ENCODE results near the gene SCAF1. TPM values are rescaled to one million over a fixed set of nuclear protein-coding genes. Genes with fewer than 3 reads are reported as not detected.
A peak's percentile ranks its signal among the peaks of the same experiment; 100 is the strongest.

Gene SCAF1
- total and polyA plus RNA-seq, 10 of the 15 experiments (the other 5 are each of a cell fraction or from before 2014, with no cell fraction given) = 0.18 to 77.0 (median 5.3) TPM

DNA sequence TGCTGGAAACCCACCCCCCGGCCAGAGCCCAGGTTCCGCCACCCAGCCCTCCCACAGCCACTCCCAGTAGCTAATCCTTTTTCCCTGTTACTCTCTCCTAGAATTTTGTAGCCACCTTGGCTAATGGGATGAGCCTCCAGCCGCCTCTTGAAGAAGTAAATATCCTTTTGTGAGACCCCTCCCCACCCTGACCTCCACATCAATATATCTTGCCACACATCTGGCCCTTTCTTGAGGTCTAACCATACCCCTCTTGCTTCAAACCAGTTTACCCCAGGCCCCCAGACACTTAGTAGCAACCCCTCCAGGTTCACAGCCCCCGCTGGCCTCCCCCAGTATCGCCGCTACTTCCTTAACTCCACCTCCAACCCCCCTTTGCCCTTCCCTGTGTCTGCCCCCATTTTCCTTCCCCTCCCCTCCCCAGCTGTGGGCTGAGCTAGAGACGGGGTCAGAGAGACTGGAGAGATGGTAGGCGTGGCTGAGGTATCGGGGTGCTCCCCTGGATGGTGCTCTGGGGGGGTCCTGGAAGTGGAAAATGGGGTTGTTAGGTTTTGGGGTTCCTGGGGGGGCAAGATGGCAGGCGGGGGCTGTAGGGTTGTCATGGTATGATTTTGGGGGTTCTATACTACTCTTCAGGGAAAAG lies 37.9 kb downstream of the SCAF1 start:
- no peak for FAIRE-seq
- DNase-seq (ENCODE audit: low read depth, low spot score) = no peak
- Histone ChIP-seq H4K20me1 (ENCODE audit: control insufficient read depth, insufficient read depth) (peaks cover 16% of the 10 kb centered on the region), H3K4me3 (peak overlapping the region; percentile 100), H3K4me1 (ENCODE audit: control insufficient read depth, insufficient read depth, low read length) (peaks cover 15% of the 10 kb centered on the region), H3K4me2 (ENCODE audit: control insufficient read depth, insufficient read depth) (peak overlapping the region; percentile 97), H2AFZ (ENCODE audit: control insufficient read depth, low read depth, low read length) (no peak overlapping the region), H3K9ac (ENCODE audit: control insufficient read depth, insufficient read depth, low read length) (peak overlapping the region; percentile 50; the same call in 1 of the 2 replicates), H3K27ac (ENCODE audit: control insufficient read depth, insufficient read depth) (peak overlapping the region; percentile 42), H3K36me3 (ENCODE audit: control insufficient read depth in 2 of 2, insufficient read depth in 2 of 2, low read length in 1 of 2) (peaks cover 19 to 20% of the 10 kb centered on the region in 2 experiments), H3K79me2 (ENCODE audit: control insufficient read depth, insufficient read depth, low read length) (peaks cover 48% of the 10 kb centered on the region), H3K9me3 (replicated peaks; ENCODE audit: control insufficient read depth, insufficient read depth, low read length) (no peaks in the 10 kb centered on the region), H3K27me3 (replicated peaks in 1 of 2; ENCODE audit: control insufficient read depth in 2 of 2, insufficient read depth in 2 of 2, low read length in 1 of 2) (no peaks in the 10 kb centered on the region)
- intact Hi-C loops (cut with micrococcal nuclease; ENCODE audit: unreplicated experiment) = loop anchor here (5.0 kb wide), 1 partner anchor 187 kb away; the partner anchor contains the start of gene PNKP
- TF ChIP-seq POLR2AphosphoS5 (IDR thresholded peaks at IDR 0.05; ENCODE audit: low read length) (0 out of 2 replicates have a peak, but pooled peaks have one; percentile 2), TCF12 (IDR thresholded peaks at IDR 0.05; ENCODE audit: low read depth, low read length) (no peak)
- ChIA-PET SMC1A (ENCODE audit: uncharacterized antibody, unreplicated experiment) (interaction anchor here (1.0 to 1.8 kb wide), 6 partner anchors 37 to 300 kb away, joined by 3 to 6 read pairs (median 3); partner anchors contain the start of genes NOSIP and RRAS), RAD21 (ENCODE audit: unreplicated experiment) (interaction anchor here (0.6 to 8.6 kb wide), 4 partner anchors 16 to 300 kb away, joined by 3 to 131 read pairs (median 8); partner anchors contain the start of genes NOSIP, RRAS and SCAF1), POLR2A (interaction anchor here (0.6 to 11.2 kb wide), 8 partner anchors 14 to 100 kb away, joined by 3 to 200 read pairs (median 6); partner anchors contain the start of genes AP2A1, BCL2L12, IRF3 and NOSIP), CTCF (interaction anchor here (0.7 to 10.5 kb wide), 12 partner anchors 14 to 206 kb away, joined by 3 to 130 read pairs (median 10); partner anchors contain the start of genes BCL2L12, FLT3LG, IRF3 and NOSIP)
- 27% methylated on average over 10 of the region's 10 CpGs for WGBS (ENCODE audit: insufficient coverage, insufficient replicate concordance, low lambda C conversion rate, missing lambda C conversion rate)
- in situ Hi-C loops (cut with MboI) = no loop called here
- no TSS peak for BruUV-seq (replicated peaks)
- no peak for ATAC-seq
